IMR-90 (cell line): ENCODE results near the gene PUS3. TPM values are rescaled to one million over a fixed set of nuclear protein-coding genes. Genes with fewer than 3 reads are reported as not detected.

Experiments
- ATAC-seq: fragments of 200-7000 bp; cut with Tn5 transposase; 2 replicates; pipeline ENCODE4 v1.9.1; 2020; ENCODE audit warnings: low read depth, mild to moderate bottlenecking, moderate library complexity
- BruUV-seq: library from RNA; stranded (reverse); fragments of 400-500 nt; replicated peaks from 2 replicates; lab custom pipeline; 2021; lab: Mats Ljungman, UMichigan
- CTCF ChIA-PET: fragments of 300-600 bp; formaldehyde crosslinking; extraction: SDS; loops from one replicate; lab custom pipeline; 2021; ENCODE audit warnings: antibody characterized with exemption; lab: Yijun Ruan, JAX
- POLR2A ChIA-PET: fragments of 300-600 bp; sonication (Branson Sonifier 250); formaldehyde crosslinking; loops from one replicate; lab custom pipeline; 2022; ENCODE audit warnings: antibody characterized with exemption; ENCODE audit not compliant: unreplicated experiment; lab: Charles Lee
- DNase-seq: peaks from one replicate; pipeline ENCODE4 v3.0.0; 2013
- H2AFZ ChIP-seq: replicated peaks from 2 replicates; pipeline ENCODE3; 2013; ENCODE audit warnings: low read length, mild to moderate bottlenecking; ENCODE audit not compliant: poor library complexity
- H2AK5ac ChIP-seq: 2 replicates; pipeline ENCODE4 v1.6.1; 2013; ENCODE audit warnings: low read depth, low read length, inconsistent platforms
- H2AK9ac ChIP-seq: replicated peaks from 2 replicates; pipeline ENCODE3; 2013; ENCODE audit warnings: mild to moderate bottlenecking, low read depth, low read length, moderate library complexity; ENCODE audit not compliant: poor library complexity
- H2BK120ac ChIP-seq: 2 replicates; pipeline ENCODE4 v1.6.1; 2013; ENCODE audit warnings: low read depth, low read length, inconsistent platforms
- H2BK15ac ChIP-seq: 3 replicates; pipeline ENCODE4 v1.6.1; 2013; ENCODE audit warnings: low read depth, low read length, inconsistent platforms
- H2BK20ac ChIP-seq: 2 replicates; pipeline ENCODE4 v1.6.1; 2013; ENCODE audit warnings: low read depth, mild to moderate bottlenecking, inconsistent platforms, low read length, moderate library complexity
- H2BK5ac ChIP-seq: 2 replicates; pipeline ENCODE4 v1.6.1; 2013; ENCODE audit warnings: mild to moderate bottlenecking, low read depth, low read length, inconsistent platforms; ENCODE audit not compliant: poor library complexity, severe bottlenecking
- H3K14ac ChIP-seq: replicated peaks from 2 replicates; pipeline ENCODE4 v1.6.1; 2013; ENCODE audit warnings: low read depth, low read length, inconsistent platforms
- H3K18ac ChIP-seq: 2 replicates; pipeline ENCODE4 v1.6.1; 2013; ENCODE audit warnings: low read depth, low read length, control low read depth
- H3K23ac ChIP-seq: 2 replicates; pipeline ENCODE4 v1.6.1; 2013; ENCODE audit warnings: low read depth, low read length, inconsistent platforms
- H3K27ac ChIP-seq: 2 replicates; pipeline ENCODE4 v1.5.1; 2013; ENCODE audit warnings: mild to moderate bottlenecking, control low read depth, low read length; ENCODE audit not compliant: insufficient read depth
- H3K27me3 ChIP-seq: 2 replicates; pipeline ENCODE4 v1.6.1; 2013; ENCODE audit warnings: low read length; ENCODE audit not compliant: control insufficient read depth, insufficient read depth
- H3K36me3 ChIP-seq: 2 replicates; pipeline ENCODE4 v1.6.1; 2013; ENCODE audit warnings: low read length, mixed read lengths; ENCODE audit not compliant: control insufficient read depth, insufficient read depth
- H3K4ac ChIP-seq: 2 replicates; pipeline ENCODE4 v1.6.1; 2013; ENCODE audit warnings: low read depth, low read length, inconsistent platforms
- H3K4me1 ChIP-seq: 2 replicates; pipeline ENCODE4 v1.6.1; 2013; ENCODE audit warnings: low read length, mixed read lengths; ENCODE audit not compliant: control insufficient read depth, insufficient read depth
- H3K4me2 ChIP-seq: 2 replicates; pipeline ENCODE4 v1.6.1; 2013; ENCODE audit warnings: low read depth, mild to moderate bottlenecking, control low read depth, low read length, moderate library complexity
- H3K4me3 ChIP-seq: 2 replicates; pipeline ENCODE4 v1.5.1; 2013; ENCODE audit warnings: low read depth, mild to moderate bottlenecking, control low read depth, low read length, moderate library complexity; ENCODE audit not compliant: insufficient read depth
- H3K56ac ChIP-seq: 2 replicates; pipeline ENCODE4 v1.6.1; 2013; ENCODE audit warnings: low read length, inconsistent platforms; ENCODE audit not compliant: insufficient read depth; ENCODE audit errors: extremely low read depth
- H3K79me1 ChIP-seq, 2 experiments: 2 replicates each; pipeline ENCODE4 v1.6.1; 2013; ENCODE audit warnings: low read length in 2 of 2, inconsistent platforms in 1 of 2, low read depth in 1 of 2
- H3K9ac ChIP-seq: 2 replicates; pipeline ENCODE4 v1.6.1; 2013; ENCODE audit warnings: low read depth, low read length, control low read depth
- H3K9me1 ChIP-seq: 2 replicates; pipeline ENCODE4 v1.6.1; 2013; ENCODE audit warnings: low read length, inconsistent platforms; ENCODE audit not compliant: insufficient read depth
- H3K9me3 ChIP-seq: 2 replicates; pipeline ENCODE4 v1.6.1; 2013; ENCODE audit warnings: low read length; ENCODE audit not compliant: control insufficient read depth, insufficient read depth
- H4K20me1 ChIP-seq: 2 replicates; pipeline ENCODE4 v1.6.1; 2013; ENCODE audit warnings: low read length, inconsistent platforms; ENCODE audit not compliant: insufficient read depth
- H4K5ac ChIP-seq: 2 replicates; pipeline ENCODE4 v1.6.1; 2013; ENCODE audit warnings: mild to moderate bottlenecking, low read depth, low read length, control low read depth
- H4K8ac ChIP-seq, 2 experiments: 2 replicates each; pipeline ENCODE4 v1.6.1; 2013; ENCODE audit warnings: low read depth in 2 of 2, low read length in 2 of 2, control low read depth in 1 of 2, inconsistent platforms in 1 of 2
- H4K91ac ChIP-seq: 2 replicates; pipeline ENCODE4 v1.6.1; 2013; ENCODE audit warnings: low read depth, low read length, inconsistent platforms; ENCODE audit not compliant: insufficient read depth
- BHLHE40 ChIP-seq: fragments of 150-350 bp; IDR thresholded peaks from 2 replicates; pipeline ENCODE4 v1.6.1; 2016; ENCODE audit warnings: mild to moderate bottlenecking, low read depth, low read length
- WGBS, 2 experiments: methylation state at CpG; one replicate each; pipeline versions ENCODE4 v1.1.5 to v1.1.7; 2013; ENCODE audit warnings: missing lambda C conversion rate in 2 of 2; ENCODE audit not compliant: insufficient read length in 1 of 2; ENCODE audit errors: extremely low coverage in 2 of 2; 5-methylcytosine and 5-hydroxymethylcytosine counted together
- dilution Hi-C: fragments of 300-500 bp; cut with HindIII; formaldehyde crosslinking; loops from one replicate; pipeline ENCODE4 v1.14.3; 2018; ENCODE audit warnings: low sequenced_read_pairs; ENCODE audit not compliant: unreplicated experiment
- in situ Hi-C: fragments of 300-500 bp; cut with MboI; formaldehyde crosslinking; loops from 3 replicates; pipeline ENCODE4 v1.14.3; 2019; ENCODE audit warnings: low sequenced_read_pairs, inconsistent platforms, mixed read lengths
- intact Hi-C: fragments of 100-400 bp; cut with micrococcal nuclease; formaldehyde crosslinking; loops from 2 replicates; pipeline ENCODE4 v1.10.0; 2022
- polyA plus RNA-seq, 3 experiments: library from polyadenylated mRNA; depleted of rRNA; stranded (reverse); fragments of >200 nt; gene quantifications; 2 replicates each; pipeline ENCODE4 v1.2.3, GENCODE V29; 2012; ENCODE audit warnings: low replicate concordance in 1 of 3
- total RNA-seq: library from RNA; depleted of rRNA; stranded (reverse); fragments of >200 nt; gene quantifications from 2 replicates; pipeline ENCODE4 v1.2.3, GENCODE V29; 2012

Gene PUS3
- total and polyA plus RNA-seq, 2 of the 4 experiments (the other 2 are of a cell fraction), result 6.1 to 11.7 TPM

- H2BK5ac ChIP-seq, result no peak overlapping the region
- no peaks in the 10 kb centered on the region for H3K9me1 ChIP-seq
- POLR2A ChIA-PET, result no interaction called here
- no peak overlapping the region for H4K5ac ChIP-seq
- H3K18ac ChIP-seq, result no peak overlapping the region
- no peak overlapping the region for H3K4me2 ChIP-seq
- H3K4me1 ChIP-seq, result no peaks in the 10 kb centered on the region
- no peak overlapping the region for H3K27ac ChIP-seq
- H4K20me1 ChIP-seq, result no peaks in the 10 kb centered on the region
- H4K91ac ChIP-seq, result no peak overlapping the region
- intact Hi-C loops (no loop called here), dilution Hi-C loops (no loop called here), in situ Hi-C loops (no loop called here)
- WGBS, 2 experiments, result no CpG with 5 or more reads among the region's 1 CpG
- H2BK15ac ChIP-seq, result no peak overlapping the region
- H3K79me1 ChIP-seq, result no peaks in the 10 kb centered on the region
- no TSS peak for BruUV-seq
- H3K9ac ChIP-seq, result no peak overlapping the region
- H3K9me3 ChIP-seq, result no peaks in the 10 kb centered on the region
- ATAC-seq (no peak), DNase-seq (no peak)
- H2AFZ ChIP-seq, result no peak overlapping the region
- H2BK120ac ChIP-seq, result no peak overlapping the region
- no peak overlapping the region for H2BK20ac ChIP-seq
- no peak overlapping the region for H3K23ac ChIP-seq
- H3K27me3 ChIP-seq, result peaks cover 4% of the 10 kb centered on the region
- no peak overlapping the region for H3K56ac ChIP-seq
- no peak for TF ChIP-seq BHLHE40
- no peak overlapping the region for H3K14ac ChIP-seq
- no peaks in the 10 kb centered on the region for H3K36me3 ChIP-seq
- H3K4me3 ChIP-seq, result no peak overlapping the region
- no peak overlapping the region for H3K4ac ChIP-seq
- no peak overlapping the region for H4K8ac ChIP-seq
- CTCF ChIA-PET, result interaction anchor here (0.6 to 0.8 kb wide), 2 partner anchors 10 to 911 kb away, joined by 3 to 5 read pairs; no protein-coding TSS in a partner anchor
- no peak overlapping the region for H2AK9ac ChIP-seq
- H2AK5ac ChIP-seq, result no peak overlapping the region
Measured at GRCh38 chr11:125881291-125881690, 21.7 kb downstream of the PUS3 start.
